PFSK-1 (cell line): ENCODE data around the gene RCVRN.

Source experiments
- POLR2AphosphoS5 ChIP-seq: IDR thresholded peaks from 2 replicates; pipeline ENCODE4 v1.6.1; 2012; ENCODE audit warnings: low read depth, mild to moderate bottlenecking, control low read depth, low read length, moderate library complexity
- SIN3A ChIP-seq: IDR thresholded peaks from 2 replicates; pipeline ENCODE4 v1.6.1; 2012; ENCODE audit warnings: mild to moderate bottlenecking, low read length, moderate library complexity, borderline replicate concordance; ENCODE audit not compliant: insufficient read depth
- TAF1 ChIP-seq: IDR thresholded peaks from 2 replicates; pipeline ENCODE4 v1.6.1; 2012; ENCODE audit warnings: low read length, control low read depth, borderline replicate concordance; ENCODE audit not compliant: insufficient read depth
- TF ChIP-seq, protein P1 (sequence below), 2 experiments: IDR thresholded peaks; 2 replicates each; pipeline versions ENCODE4 v1.6.1 to v1.8.0; 2011 to 2012; ENCODE audit warnings: low read depth in 2 of 2, low read length in 2 of 2, control low read depth in 1 of 2, inconsistent platforms in 1 of 2, mild to moderate bottlenecking in 1 of 2, moderate library complexity in 1 of 2; ENCODE audit not compliant: insufficient read depth in 1 of 2

DNA sequence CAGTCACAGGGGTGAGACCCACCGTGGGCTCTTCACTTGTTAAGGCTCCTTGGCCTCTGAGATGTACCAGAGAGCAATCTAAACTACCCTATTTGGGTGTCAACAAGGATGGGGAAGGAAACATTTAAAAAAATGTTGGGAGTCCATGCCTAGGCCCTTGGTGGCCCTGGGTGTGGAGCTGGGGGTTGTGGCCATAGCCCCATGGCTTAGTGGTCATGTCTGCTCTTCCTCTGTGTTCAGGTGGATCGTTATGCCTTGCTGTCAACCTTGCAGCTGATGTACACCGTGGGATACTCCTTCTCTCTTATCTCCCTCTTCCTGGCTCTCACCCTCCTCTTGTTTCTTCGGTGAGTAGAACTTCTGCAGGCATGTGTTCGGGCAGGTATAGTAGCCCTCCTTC is 50.8 kb downstream of the RCVRN start:
- TF ChIP-seq SIN3A (no peak), POLR2AphosphoS5 (no peak), TAF1 (no peak)
- TF ChIP-seq, protein P1, sequence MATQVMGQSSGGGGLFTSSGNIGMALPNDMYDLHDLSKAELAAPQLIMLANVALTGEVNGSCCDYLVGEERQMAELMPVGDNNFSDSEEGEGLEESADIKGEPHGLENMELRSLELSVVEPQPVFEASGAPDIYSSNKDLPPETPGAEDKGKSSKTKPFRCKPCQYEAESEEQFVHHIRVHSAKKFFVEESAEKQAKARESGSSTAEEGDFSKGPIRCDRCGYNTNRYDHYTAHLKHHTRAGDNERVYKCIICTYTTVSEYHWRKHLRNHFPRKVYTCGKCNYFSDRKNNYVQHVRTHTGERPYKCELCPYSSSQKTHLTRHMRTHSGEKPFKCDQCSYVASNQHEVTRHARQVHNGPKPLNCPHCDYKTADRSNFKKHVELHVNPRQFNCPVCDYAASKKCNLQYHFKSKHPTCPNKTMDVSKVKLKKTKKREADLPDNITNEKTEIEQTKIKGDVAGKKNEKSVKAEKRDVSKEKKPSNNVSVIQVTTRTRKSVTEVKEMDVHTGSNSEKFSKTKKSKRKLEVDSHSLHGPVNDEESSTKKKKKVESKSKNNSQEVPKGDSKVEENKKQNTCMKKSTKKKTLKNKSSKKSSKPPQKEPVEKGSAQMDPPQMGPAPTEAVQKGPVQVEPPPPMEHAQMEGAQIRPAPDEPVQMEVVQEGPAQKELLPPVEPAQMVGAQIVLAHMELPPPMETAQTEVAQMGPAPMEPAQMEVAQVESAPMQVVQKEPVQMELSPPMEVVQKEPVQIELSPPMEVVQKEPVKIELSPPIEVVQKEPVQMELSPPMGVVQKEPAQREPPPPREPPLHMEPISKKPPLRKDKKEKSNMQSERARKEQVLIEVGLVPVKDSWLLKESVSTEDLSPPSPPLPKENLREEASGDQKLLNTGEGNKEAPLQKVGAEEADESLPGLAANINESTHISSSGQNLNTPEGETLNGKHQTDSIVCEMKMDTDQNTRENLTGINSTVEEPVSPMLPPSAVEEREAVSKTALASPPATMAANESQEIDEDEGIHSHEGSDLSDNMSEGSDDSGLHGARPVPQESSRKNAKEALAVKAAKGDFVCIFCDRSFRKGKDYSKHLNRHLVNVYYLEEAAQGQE (IDR thresholded peaks at IDR 0.05; ENCODE audit: insufficient read depth in 1 of 2, low read depth in 2 of 2, low read length in 2 of 2): no peak
